ENCODE data around the gene SLC6A4.

Gene SLC6A4

DNA sequence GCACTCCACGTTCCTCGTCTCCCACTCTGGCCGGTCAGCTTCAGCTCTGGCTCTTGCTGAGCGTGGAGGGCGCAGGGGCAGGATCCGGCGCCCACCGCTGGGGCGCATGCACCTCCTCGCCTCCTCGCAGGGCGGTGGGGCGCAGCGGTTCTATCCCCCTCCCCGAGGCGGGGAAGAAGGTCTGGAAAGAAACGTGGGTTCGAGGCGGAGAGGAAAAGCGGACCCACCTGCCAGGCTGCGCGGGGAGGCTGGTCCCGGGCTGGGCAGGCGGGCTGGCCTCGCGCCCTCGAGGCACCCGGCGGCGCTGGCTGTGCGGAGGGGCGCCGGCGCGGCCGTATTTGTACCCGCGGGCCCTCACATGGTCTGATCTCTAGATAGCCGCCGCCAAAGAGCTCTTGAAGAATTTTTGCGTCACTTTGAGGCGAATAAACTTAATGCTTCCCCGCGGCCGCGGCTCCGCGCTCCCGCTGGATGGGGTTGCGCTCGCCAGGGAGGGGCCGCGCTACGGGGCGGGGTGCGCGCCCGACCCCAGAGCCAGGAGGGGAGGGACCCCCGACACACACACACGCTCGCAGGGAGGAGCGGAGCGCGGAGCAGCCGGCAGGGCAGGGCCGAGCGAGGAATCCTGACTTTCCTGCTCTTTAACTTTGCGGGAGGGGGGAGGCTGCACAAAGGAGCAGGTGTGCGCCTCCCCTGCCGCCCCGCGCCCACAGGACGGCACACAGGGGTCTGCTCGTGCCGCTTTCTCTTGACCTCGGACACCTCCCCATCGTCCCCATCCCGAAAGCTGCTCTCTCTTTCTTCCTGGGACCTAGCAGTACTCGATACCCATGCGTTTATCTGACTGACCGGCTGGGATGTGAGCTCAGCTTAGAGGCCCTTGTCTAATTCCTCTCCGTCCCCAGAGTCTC lies at the start of gene SLC6A4:
Gene SLC6A4 (minus strand): TSS at position 312 of the 911 bp plus-strand sequence. CDS start 13,739 bp downstream, outside the sequence.
- no peak for DNase-seq

DNA sequence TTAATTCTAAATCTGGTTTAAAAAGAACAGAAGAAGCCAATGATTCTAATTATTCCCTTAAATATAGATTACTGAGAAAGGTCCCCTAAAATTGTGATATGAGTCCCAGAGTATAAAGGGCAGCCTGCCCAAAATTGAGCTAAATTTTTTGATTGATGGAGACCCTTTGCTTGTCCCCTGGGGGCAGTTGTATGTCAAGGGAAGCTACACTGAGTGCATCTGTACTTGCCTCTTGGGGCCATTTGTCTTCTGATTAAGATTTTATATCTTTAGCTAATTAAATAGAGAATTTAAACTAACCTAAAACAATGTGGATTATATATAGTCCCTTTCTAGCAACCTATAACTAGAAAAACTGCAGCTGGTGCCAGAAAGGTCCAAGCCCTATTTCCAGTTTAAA lies 43.7 kb upstream of the SLC6A4 start:
- DNase-seq, result no peak

DNA sequence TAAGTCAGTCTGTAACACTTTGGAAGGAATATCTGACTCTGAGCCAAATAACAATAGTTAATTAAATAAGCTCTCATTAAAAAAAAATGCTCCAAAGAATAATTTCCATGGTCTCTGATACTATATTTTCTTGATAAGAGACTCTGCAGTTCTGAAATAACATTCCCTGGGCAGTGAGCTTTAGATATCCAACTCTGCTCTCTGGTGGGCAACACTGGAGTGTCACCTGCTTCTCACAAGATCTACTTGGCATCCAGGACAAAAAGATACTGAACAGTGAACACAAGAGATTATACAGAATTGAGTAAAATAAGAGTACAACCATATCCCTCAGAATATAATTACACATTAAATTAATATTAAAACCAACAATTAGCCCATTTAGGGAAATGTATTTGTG lies 42.5 kb upstream of the SLC6A4 start:
- DNase-seq, result no peak

DNA sequence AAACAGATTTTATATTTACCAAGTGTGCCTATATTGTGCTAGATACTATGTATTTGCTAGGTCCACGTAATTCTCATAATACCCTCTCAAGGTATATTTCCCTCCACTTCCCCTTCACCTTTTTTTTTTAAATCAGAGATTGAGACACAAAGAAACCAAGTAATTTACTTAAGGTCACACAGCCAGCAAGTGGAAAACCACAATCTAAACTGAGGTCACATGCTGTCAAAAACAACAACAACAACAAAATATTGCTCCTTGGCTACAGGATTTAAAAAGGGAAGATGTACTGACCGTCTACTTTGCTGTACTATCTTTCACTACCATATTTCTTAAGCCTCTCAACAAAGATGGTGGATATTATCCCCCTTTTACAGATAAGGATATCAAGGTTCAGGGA lies 40.4 kb upstream of the SLC6A4 start:
- DNase-seq, result no peak

DNA sequence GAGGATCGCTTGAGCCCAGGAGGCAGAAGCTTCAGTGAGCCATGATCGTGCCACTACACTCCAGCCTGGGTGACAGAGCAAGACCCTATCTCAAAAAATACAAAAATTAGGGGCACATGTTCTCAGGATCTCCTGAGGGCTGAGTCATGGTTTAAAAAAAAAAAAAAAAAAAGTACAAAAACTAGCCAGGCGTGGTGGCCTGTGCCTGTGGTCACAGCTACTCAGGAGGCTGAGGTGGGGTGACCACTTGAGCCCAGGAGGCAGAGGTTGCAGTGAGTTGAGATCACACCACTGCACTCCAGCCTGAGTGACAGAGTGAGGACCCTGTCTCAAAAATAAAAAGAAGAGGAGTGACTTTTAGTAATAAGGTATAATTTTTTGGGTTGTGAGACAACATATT lies 39.4 kb upstream of the SLC6A4 start:
- no peak for DNase-seq

DNA sequence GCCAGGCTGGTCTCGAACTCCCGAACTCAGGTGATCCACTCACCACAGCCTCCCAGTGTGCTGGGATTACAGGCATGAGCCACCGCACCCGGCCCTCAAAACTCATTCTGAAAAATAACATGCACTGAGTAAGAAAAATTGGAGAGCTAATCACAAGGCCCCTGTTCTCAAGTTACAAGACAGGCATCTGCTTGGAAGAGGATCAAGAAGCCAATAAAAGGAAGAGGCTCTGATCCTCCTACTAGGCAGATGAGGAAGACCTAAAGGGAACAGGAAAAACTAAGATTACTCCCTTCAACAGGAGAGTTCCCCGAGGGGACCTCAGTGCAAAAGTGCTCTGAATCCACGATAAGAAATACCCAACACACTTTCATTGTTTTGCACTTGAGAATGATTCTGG lies 37.9 kb upstream of the SLC6A4 start:
- no peak for DNase-seq

DNA sequence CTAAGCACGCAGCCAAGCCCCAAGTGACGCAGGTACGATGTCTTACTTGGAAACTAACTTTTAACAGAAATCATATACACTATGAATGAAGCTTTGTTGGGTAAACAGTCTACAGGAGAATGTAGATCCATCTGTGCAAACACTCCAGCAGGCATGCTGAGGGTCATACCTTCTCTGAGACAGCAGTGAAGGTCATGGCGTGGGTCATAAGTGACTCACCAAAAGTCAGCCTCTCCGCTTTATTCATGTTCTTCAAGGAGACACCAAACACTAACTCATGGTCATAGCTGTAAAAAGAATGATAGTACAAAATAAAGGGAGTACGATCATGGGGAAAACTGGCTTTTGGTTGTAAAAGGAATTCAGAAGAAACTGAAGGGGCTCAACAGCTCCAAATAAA lies 35.6 kb upstream of the SLC6A4 start:
- no peak for DNase-seq

DNA sequence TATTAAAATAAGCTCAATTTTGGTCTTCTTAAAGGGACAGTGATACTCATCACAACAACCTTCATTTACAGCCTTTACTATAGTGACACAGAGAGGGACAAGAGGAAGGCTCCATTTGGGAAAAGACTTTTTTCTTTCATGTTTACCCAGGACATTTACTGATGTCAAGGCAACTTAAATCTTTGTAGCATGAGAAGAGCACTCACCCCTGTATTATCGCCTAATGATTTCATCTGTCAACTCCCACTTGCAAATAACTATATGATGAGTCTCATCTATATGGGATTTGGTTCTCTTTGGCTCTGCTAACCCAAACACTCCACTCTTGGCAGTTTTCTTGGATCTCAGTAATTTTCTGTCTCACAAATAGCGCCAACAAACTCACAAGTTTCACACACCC lies 32.1 kb upstream of the SLC6A4 start:
- no peak for DNase-seq

DNA sequence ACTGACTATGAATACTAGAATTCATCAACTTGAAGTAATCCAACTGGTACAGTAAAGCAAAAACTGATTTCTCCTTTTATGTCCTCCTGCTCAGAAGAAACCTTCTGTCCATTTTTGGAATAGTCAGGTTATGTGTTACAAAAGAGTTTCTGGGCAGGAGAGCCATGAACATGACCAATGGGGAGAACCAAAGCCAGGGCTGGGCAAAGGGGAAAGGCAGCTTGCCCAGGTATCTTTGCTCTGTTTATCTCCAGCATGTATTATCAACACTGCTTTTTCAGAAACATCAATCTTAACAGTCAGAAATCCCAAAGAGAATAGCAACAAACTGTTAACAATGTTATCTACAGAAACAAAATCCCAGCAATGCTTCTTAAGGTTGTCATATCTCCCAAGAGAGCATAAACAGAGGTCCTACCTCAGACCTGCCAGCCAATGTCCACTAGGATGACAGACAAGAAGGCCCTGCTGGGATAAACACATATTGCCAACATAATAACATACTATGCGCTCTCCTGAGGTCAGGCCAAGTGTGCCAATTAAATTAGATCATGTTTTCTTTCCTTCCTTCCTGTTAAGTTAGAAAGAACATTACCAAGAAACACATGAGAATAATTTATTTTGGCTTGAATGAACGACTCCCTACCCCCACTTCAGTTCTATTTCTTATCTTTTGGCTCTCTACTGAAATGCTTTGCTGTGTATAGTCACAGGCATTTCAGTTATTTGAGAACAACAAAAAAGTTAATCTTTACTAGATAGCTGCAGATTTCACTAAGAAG lies 28.2 kb upstream of the SLC6A4 start:
- DNase-seq, result no peak

DNA sequence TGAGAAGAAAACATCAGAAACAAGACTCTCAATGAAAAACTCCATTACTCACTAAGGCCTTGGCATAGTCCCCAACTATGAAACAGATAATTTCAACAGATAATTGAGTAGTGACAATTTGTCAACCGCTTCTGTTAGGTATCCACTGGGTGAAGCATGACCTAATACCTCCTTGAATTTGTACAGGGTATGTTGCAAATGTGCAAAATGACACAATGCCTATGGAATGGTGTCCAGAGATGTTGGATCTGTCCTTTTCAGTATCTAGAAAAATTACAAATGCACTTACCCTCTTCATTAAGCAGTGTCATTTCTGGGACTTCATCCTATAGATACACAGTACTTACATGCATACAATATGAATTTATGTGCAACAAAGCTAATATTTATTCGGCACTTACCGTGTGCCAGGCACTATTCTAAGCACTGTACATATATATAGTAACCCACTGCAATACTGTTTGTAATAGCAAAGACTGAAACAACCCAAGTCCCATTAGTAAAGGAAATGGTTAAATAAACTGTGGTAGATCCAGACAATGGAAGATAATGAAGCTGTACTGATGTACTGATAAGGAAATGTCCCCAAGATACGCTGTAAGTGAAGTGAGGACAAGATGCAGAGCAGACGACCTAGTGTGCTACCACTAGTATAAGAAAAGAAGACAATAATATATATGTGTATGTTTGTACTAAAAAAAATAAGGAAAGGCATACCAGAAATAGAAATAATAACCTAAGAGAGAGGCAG lies 21.4 kb upstream of the SLC6A4 start:
- DNase-seq, result no peak

DNA sequence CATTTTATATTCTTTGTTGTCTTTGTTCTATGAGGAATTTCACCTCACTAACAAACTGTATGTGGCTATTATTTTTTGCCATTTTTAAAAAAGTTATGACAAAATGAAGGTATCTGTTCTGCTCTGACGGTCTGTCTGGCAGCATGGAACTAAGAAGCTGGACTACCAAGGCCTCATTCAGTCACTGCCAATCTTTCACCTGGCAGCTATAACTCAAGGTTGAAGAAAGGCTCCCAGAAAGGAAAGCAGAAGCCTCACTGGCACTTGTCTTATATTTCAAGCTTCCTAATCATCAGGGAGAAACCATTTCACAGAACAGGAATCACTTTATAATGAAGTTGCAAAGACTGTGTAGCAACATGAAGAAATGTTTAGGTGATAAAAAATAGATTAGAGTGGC lies 18.7 kb upstream of the SLC6A4 start:
- DNase-seq, result no peak

DNA sequence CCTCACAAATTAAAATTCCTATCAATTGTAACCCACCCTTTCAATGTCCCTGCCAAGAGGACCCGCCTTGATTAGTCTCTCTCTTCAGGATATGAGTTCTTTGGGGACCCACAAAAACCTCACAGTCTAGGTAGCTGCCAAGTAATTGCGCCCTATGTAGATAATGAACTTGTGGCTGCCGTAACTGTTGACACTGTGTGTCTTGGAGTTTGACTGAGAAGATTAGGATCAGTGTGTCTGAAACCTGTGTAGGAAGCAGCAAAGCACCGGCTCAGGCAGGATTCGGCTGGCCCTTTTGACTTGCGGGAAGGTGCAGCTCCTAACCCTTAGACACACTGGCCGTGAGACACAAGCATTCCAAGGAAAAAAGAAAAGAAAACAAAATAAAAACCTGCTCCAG lies 17.8 kb upstream of the SLC6A4 start:
- no peak for DNase-seq

DNA sequence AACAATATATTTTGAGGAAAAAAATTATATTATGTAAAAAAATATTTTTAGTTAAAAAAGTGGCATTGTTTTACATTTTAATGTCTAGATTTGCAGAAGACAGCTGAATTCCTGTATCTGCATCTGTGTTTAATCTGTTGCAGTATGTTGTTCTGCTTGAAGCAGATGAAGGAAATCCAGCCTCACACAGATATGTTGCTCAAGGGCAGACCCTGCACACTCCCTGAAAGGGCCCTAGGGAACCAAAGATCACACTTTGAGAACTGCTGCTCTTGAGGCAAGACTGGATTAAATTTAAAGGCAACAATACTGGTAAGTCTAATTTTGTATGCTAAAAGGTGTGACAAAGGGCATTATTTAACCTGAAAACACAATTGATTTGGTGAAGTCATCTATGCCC lies 16.4 kb upstream of the SLC6A4 start:
- no peak for DNase-seq

DNA sequence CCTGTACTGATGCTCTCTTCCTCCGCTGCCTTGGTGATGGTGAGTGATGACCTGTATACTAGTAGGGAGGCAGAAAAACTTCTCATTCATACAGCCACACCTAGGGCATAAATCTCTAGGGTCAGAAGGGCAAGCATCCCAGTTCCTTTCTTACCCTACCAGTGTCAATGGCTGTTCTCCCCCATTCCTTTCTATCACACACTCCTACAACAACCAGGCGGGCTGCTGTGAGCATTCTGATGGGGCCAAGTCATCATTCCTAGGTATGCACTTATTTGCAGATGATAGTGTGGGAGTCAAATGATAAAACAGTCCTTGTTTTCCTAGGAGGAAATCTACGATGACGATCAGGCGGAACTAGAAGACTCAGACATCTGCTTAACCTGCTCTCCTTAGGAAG lies 14.0 kb upstream of the SLC6A4 start:
- DNase-seq, result no peak

DNA sequence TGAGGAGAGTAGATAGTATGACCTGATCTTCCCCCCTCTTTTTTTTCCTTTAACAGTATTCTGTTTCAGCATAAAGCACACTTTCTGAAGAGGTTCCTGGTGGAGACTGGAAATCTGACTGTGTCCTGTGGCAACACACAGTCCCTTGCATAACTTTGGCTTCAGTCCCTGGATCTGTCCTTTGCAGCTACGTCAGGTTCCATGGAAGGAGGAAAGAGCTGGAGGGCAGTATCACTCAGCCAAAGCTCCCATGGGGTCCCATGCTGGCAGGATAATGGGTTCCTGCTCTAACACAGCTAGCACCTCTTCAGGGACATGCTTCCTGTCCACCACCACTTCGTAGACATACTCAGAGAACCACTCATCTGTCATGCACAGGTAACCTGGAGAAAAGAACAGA lies 13.3 kb upstream of the SLC6A4 start:
- DNase-seq, result no peak

DNA sequence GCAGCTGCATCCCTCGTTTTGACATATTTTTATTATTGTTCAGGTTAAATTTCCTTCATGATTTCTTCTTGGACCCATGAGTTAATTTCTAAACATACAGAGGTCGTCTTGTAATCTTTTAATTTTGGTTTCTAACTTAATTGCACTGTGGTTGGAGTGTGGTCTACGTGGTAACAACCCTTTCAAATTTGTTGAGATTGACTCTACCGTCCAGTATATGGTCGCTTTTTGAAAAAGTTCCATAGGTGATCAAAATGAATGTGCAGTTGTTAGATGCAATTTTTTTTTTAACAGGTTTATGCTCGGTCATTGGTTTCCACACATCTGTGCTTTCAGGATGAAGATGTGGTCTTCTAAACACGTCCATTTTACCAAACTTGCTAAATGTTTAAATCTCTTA lies 11.0 kb upstream of the SLC6A4 start:
- DNase-seq, result no peak

DNA sequence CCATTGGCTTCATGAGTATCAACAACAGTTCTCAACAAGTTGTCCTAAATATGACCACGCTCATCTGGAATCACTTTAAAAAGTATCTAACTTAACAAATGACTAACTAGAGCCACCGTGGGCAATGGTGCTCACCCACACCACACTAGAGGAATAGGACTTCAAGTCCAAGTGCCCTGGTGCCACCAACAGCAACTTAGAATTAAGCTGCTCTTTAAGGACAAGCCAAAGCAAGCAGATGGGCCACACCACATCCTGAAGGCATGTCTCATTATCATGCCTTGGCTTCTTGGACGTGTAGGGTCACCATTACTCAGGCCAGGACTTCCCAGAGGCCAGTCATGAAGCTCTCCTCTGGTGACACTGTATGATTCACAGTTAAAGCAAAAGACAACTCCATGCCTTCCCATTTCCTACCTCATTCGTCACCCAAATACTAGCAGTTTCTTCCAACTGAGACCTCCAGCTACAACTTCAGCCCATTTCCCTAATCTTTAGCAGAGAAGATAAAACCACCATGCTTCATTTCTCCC lies 9.4 kb upstream of the SLC6A4 start:
- no peak for DNase-seq

DNA sequence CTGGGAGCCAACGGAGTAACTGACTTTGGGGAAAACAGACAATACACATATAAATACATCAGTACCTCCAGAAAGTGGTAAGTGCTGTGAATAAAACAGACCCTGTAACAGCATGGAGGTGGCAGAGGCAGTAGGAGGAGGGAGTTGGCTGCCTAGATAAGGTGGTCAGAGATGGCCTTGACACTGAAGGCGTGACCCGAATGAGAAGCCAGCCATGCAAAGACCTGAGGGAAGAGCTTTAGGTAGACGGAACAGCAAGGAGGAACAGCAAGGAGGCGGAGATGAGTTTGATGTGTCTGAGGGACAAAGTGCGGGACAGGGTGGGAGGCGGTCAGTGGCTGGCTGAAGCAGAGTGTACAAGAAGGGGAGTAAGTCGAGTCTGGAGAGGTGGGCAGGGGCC lies 8.1 kb upstream of the SLC6A4 start:
- DNase-seq, result no peak

DNA sequence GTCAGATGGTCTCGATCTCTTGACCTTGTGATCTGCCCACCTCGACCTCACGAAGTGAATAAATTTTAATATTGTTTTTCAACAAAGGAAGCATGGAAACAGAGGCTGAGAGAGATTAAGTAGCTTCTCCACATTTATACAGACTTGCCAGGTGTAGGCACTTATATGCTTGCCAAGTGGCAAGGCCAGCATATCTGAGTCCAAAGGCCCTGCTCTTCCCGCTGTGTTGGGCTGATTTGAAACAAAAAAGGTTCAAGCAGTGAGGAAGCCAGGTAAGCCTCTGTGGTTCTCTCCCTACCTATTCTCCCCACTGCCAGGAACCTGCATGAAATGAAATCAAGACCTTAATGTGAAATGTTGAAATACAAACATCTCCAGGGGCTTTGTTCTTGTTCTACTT lies 7.5 kb upstream of the SLC6A4 start:
- DNase-seq, result no peak

DNA sequence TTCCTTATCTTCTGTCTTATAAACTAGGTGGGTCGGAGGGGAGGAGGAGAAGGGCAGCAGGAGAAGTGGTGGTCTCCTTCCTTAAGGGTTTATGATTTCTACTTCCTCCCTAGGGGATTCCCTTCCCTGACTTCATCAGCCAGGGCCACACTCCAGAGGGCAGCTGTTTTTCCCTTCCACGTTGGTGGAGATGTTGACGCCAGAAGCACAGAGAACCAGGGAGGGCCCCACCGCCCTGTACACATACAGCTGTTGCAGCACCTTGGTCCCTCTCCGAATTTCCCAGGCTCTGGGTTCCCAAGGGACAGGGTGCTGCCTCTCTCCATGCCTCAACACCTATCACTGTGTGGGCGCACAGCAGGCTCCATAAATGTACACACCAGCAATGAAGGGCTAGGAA lies 5.6 kb upstream of the SLC6A4 start:
- no peak for DNase-seq

DNA sequence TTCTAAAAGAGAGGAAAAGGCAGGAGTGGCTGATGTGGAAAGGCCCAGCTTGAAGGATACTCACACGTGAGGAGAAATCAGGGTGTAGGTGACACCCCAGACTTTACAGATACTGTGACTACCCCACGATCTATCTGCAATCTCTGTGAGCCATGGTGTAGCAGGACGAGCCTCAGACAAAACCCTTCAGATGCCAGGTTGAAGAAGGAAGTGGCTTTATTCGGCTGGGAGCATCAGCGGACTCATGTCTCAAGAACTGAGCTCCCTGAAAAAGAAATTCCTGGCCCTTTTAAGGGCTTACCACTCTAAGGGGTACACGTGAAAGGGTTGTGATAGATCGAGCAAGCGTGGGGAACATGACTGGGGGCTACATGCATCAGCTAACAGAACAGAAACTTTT lies 4.7 kb upstream of the SLC6A4 start:
- DNase-seq, result no peak

DNA sequence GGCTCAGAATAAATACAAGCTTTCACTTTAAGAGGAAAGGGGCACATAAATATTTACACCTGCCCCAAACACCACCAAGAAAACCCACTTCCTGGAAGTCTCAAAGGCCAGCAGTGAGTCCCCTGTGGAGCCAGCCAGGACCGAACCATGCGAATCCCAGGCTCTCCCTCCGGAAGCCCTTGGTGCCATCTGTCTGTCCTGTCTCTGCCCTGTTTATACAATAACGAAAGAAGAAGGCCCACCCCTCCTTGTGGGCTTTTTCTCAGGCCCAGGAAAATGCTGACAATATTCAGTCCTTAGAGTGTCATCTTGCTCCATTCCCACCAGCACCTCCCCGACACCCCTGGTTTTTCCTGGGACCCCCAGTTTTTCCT lies 3.6 kb upstream of the SLC6A4 start:
- DNase-seq, result no peak

DNA sequence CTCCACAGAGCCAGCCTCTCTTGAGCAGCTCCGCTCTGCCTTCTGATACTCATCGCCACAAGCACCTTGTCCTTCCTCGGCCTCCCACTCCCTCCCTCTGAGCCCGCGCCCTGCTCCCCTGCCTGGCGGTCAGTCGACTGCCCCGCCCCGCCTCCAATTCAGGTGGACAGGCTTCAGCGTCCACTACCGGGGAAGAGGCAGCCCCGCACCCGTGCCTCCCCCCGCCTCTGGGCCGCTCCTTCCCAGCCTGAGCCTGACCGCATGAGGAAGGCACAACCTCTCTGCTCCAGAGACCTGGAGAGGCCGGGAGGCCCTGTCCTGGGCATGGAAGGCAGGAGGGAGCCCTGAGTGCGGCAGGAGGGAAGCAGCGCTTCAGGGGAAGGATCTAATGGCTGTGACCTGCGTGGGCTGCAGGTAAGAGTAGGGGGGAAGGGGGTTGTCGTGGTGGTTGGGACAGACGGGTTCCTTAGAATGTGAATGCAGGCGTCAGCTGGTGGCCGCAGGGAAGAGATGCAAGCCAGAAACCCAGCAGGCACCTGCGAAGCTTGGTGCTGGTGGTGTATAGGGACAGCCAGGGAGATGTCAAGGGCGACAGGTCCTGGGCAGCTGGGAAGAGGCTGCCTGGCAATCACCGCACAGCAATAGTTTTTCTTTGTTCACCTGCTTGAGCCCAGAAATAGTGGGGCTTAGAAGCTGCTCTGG lies 3.0 kb upstream of the SLC6A4 start:
- no peak for DNase-seq

Measured in DMS153 (cell line).